Tongue (tissue), 2 donors: ENCODE data around the gene PRELP. TPM values are rescaled to one million over a fixed set of nuclear protein-coding genes. Genes with fewer than 3 reads are reported as not detected.
"Not testable (repeated sequence)": the region's sequence is repeated elsewhere in the genome, so short reads cannot be mapped to it uniquely, and the experiment has no call there.

Source experiments
- DNase-seq: peaks from one replicate; pipeline ENCODE4 v3.0.0-alpha.2; 2015
- total RNA-seq: library from RNA; depleted of rRNA; stranded (reverse); fragments of >200 nt; gene quantifications from one replicate; pipeline ENCODE4 v1.2.3, GENCODE V29; 2014

Gene PRELP
- 4.4 TPM for total RNA-seq

DNA sequence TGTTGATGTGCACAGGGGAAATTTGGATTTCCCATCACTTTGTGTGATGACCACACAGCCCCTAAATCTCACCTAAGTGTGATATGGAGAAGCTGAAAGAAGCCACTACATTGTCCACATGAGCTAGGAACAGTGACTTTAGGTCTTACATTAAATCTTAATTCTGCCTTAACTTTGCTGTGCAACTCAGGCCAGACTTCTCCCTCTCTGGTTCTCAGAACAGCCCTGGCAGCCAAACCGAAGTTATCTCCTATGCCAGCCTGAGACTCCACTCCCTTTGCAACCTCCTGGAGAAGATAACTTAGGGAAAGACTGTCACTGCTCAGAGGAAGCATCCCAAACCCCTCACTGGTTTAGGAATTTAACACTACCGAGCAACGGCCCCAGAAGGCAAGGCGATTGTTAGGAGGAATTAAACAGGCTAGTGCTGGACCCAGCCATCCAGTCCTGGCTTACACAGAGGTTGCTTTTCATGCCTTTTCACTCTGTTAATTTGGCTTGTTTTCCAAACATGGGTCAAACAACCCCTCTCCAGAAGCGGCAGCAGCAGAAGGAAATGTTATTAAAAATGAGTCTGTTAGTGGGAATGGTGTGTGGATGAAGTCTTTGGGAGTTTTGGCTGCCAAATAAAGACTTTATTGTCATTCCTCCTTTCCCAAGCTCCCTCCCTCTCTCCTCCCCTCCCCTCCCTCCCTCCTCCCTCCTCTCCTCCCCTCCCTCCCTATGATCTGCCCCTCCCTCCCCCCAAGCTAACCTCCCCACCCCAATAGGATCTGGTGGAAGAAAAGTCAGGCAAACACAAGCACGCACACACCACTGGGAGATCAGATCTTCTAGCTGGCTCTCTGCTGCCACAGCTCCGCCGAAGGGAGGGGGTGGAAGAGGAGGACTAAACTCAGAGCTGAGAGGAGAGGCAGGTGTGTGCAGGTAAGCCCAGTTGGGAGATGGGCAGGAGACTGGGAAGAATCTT, at the start of gene PRELP:
Gene PRELP (plus strand): TSS at position 795 of the 970 bp plus-strand sequence. CDS start 7,379 bp downstream, outside the sequence.
- DNase-seq: peak; percentile 73

DNA sequence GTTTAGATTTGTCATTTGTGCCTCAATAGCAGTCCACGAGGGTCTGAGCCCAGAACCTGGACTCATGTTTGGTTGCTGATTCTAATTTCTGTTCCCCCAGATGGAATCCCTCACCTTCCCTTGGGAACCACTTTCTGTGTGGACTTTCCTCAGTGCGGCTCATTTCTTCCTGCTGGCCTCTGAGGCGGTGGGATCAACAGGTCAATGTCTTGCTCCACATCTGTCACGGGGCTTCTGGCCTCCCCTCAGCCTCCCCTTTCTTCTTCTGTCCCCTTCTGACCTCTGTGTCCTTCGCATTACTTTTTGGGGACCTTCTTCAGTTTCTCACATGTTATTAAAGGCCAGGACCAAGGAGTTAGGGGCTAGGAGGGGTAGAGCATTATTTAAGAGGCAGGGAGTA, 49.2 kb upstream of the PRELP start:
- no peak for DNase-seq

DNA sequence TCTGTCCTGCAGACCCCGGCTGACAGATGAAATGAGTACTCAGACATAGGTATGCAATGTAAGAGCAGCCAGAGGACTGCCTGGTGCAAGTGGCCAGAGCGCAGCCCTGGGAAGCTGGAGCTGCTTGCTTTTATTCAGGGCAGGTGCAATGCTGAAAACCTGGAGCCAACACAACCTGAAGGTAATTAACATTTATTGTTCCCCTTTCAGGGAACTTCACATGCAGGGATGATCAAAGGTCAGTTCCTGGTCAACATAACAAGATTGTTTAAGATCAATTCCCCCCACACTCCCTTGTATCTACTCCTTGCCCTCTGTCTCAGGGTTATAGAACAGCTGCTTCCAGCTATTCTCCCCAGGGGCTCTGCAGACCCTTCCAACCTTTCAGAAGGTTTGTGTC, 48.7 kb upstream of the PRELP start:
- DNase-seq: no peak

DNA sequence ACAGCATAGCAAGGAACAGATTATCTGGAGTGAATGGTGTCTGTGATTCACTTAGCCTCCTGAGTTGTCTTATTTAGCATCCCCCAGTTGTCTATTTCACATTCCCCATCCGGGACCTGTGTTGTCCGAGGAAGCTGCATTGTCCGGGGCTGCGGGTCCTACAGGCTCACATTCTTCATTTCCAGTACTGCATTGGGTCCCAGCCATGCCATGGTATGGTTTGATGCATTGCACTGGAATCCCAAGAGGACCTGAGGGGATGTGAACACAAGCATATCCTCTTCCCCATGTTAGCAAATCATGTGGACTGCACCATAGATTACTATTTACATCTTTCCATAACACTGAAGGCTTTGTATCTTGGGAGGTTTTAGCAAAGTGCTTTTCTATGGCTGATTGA, 48.2 kb upstream of the PRELP start:
- DNase-seq: no peak

DNA sequence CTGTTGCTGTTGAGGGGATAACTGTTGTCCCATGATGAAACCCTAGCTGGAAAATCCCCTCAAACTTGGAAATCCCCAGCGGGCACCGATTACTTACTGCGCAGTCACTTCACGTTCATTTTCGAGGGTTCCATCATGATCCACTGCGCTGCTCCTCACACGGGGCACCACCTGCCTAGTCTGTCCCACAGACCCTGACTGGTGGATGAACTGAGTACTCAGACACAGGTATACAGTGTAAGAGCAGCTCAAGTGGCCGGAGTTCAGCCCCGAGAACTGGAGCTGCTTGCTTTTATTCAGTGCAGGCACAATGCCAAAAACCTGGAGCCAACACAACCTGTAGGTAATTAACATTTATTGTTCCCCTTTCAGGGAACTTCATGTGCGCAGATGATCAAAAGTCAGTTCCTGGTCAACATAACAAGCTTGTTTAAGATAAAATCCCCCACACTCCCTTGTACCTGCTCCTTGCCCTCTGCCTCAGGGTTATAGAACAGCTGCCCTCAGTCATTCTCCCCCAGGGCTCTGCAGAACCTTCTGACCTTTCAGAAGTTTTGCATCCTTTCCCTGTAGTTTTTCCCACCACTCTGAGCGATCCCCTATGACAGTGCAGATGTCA, 46.5 kb upstream of the PRELP start:
- no peak for DNase-seq

DNA sequence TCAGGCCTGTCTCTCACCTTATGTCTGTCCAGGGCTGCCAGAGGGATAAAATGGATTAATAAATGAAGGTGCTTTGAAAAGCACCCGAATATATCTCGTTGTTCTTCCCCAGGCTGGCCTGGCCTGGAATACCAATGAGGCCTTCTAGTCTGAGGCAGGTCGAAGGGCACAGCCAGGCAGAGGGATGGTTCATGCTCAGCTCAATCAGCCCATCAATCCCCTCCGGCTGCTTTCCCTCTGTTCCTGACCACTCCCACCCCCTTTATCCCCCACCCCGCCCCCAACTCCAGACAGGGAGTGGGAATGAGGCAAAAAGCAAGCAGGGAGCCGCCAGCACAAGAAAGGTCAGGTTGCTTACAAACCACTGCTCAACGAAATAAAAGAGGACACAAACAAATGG, 40.0 kb upstream of the PRELP start:
- no peak for DNase-seq

DNA sequence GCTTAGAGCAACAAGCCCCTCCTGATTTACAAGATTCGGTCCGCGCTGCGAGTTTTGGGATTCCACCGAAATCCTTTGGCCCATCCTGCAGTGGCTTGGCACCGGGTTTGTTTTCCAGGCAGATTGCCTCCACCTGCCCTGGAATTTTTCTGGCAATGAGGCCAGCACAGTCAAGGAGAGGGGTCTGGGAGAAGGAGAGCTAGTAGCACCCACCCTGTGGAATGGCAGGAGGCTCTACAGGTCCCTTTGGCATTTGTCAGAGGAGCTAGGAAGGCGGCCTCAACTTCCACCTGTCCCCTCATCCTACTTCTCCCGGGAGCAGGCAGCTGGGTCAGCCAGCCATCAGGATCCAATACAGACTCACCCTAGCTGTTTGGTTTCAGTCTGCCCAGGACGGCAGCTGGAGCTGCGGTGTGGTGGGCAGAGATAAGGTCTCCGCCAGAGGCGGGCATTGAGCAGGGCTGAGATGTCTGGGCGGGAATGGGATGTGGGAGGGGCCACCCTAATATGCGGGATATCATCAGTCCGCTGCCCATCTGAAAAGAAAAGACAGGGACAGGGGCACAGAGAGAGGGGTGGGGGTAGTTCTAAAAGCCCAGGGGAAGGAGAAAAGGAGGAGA, 37.8 kb upstream of the PRELP start:
- DNase-seq: no peak

DNA sequence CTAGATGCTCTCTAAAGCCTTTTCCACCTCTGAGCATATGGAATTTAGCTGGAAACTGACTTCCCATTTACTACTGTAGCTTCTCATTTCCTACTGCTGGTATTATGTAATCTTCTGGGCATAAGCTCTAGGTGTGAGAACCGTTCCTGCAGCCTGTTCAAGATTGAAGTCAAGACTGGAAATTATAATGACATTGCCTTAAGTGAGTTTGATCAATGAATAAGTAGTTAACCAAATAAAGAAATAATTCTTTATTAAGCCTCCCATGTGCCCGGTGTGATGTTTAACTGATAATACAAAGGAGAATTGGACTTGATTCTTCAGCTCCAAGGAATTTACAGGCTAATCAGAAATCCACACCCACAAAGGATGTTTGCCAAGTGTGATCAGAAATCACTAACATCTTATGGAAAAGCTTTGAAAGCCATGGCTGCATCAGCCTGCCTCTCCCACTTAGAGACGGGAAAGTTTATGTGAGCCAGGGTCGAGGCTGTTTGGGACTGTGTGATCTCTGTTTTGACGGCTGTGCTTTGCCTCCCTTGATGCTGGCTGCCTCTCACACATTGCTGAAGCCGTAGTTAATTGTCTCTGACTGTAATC, 36.4 kb upstream of the PRELP start:
- DNase-seq: no peak

DNA sequence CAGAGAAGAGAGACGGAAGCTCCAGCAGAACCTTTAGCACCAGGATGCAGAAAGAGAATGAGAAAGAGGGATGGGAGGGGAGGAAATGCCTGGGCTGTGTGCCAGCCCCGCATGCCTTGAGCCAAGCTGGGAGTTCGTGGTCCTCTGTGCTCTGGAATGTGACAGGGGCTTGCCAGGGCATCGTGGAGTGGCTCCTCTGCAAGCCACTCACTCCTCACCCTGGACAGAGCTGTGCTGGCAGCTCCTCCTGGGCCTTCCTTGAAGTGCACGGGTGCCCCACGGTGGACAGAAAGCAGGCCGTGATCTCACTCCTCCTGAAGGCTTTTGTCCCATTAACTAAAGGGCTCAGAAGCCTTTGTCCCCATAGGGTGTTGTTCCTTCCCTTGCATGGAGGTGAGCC, 34.8 kb upstream of the PRELP start:
- peak; percentile 77 for DNase-seq

DNA sequence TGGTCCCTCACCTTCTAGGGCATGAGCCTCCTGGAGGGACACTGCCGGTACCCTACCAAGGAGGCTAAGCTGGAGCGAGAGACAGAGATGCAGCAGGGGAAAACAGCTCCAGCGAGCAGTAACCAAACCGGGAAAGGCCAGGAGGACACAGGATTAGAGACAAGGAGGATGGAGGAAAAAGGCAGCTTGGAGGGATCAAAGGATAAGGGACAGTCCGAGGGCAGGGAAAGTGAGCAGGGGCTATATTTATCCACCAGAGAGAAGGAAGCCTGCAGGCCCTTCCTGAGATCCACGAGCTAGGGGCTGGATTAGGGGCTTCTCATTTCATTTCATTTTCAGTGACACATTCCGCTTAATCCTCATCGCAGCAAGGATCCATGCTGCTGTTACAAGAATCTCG, 33.8 kb upstream of the PRELP start:
- no peak for DNase-seq

DNA sequence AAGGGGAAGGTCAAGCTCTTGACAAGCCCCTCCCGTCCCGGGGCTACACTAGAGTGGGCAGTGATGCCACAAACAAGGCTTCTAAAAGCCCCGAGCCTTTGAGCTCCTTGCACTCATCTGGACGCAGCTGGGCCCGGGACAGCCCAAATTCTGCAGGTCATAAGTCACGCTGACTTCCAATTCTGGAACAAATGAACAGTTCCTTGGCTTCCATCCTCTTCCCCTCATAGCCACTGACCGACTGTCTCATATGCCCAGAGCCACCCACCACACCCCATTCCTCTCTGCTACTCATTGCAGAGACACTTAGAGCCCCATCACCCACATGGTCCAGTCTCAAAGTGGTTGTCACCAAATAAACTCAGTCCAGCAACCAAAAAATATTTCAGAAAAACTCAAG, 32.8 kb upstream of the PRELP start:
- no peak for DNase-seq

DNA sequence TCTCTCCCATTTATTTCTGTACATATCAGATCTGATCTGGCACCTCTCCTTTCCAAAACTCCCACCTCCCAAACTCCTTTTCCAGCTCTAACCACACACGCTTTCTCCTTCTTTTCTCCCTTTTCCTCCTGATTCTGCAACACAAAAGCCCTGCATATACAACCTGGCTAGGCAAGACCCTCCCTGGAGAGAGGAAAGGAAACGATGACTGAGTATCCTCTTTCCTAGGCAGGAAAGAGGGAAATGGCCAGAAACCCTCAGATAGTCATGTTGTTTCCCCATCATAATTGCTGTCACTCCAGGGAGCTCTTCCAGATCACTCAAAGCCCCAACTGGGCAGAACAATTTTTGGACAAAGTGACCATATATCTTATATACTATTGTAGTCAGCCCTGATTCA, 32.3 kb upstream of the PRELP start:
- DNase-seq: no peak

DNA sequence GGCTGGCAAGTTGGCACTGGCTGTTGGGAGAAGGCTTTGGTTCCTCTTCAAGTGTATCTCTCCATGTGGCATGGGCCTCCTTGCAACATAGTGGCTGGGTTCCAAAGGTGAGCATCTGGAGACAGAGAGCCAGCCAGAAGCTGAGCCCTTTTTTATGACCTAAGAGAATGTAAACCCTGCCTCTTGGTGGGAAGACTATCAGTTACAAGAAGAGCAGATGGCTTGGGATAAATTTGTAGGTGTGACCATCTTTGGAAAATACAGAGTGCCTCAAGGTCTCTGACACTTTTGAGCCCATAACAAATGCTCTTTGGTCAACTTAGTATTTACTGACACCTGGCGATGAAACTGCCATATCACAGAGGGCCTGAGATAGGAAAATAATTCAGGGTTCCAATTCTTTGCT, 31.4 kb upstream of the PRELP start:
- no peak for DNase-seq

DNA sequence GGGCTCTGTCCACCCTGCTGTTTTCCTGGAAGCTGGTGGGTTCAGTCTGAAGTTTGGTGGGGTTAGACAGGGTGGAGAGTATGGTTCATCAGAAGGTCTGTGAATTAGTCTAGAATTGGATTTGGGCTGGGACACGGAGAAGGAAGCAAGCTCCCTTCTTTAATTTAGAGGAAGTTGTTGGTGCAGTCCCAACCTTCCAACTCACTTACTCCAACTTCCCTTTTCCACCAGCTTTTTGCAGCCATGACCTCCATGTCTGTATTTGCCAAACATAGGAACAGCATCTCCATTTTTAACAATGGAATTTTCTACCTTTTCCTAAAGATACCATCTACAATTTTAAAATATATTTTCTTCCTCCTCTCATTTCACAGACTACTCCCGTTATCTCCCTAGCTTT, 28.5 kb upstream of the PRELP start:
- DNase-seq: no peak

DNA sequence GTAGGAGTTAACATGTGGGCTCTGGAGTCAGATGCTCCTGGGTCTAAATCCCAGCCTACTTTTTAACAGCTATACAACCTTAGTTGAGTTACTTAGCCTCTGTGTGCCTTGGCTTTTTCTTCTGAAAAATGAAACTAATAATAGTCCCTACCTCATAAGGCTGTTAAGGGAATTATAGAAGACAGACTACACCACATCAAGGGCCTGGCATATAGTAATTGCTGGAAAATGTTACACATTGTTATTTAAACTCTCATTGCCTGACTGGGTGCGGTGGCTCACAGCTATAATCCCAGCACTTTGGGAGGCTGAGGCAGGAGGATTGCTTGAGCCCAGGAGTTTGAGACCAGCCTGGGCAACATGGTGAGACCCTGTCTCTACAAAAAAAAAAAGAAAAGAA, 28.0 kb upstream of the PRELP start:
- DNase-seq: not testable (repeated sequence)

DNA sequence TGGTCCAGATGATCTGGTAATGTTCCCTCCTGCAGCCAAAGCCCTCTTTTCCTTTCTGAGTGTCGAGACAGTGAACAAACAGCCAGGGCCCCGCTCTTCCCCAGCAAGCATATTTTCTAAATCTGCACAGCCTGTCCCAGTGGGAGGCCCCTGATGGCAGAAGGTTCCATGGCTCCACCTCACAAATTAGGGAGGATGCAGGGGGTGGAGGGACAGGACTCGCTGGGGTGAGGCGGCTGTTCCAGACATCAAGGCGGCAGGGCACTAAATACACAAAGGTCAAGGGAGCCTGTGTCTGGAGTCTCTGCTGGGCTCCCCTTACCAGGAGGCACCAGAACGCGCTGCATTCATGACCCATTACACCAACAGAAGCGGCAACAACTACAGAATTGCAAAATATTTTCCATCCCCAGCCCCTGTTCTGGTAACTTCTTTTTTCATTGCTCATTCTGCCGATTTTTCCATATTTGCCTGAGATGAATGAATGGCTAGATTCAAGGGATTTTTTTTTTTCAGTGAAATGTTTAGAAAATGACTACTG, 27.0 kb upstream of the PRELP start:
- DNase-seq: no peak

DNA sequence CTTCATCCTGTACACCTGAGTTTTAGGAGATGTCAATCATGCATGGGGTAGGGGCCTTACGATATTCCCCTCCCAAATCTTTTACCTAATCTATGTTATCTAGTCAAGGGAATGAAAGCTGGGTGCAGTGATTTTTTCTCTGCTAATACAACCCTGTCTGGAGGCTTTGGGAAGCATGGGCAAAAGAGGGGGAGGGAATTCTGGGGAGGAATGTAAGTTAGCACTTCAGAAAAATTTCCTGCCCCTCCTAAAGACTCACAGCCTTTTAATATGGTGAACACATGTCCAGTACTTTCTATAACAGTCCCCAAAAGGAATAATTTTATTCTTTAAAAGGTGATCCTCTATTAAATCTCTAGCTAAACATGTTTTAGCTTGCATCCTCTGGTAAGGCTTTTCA, 25.6 kb upstream of the PRELP start:
- no peak for DNase-seq

DNA sequence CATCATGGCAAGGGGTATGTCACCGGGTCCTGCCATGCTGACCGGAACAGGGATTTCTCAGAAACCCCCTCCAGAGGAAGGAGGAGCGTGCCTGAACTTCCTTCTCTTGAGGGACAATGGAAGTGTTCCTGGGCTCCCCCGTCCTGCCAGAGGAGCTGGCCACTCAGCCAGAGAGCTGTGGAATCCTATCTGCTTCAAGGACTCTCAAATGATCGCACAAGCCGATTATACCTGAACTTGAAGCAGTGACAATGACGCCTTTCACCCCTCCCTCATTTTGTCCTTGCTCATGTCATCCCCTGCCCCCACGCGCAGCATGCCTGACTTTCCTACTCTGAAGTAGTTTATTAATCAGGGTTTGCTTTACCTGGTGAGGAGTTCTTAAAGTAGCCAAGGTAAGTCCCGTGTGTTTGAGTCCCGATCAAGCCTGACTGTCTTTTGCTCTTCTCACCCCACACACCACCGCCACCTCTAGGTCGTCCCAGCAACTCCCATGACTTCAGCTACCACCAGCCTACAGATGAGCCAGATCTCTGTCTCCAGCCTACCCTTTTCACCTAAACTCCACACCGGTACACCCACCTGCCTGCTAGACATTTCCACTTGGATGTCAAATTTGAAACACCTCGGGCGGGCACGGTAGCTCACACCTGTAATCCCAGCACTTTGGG, 25.0 kb upstream of the PRELP start:
- DNase-seq: no peak

DNA sequence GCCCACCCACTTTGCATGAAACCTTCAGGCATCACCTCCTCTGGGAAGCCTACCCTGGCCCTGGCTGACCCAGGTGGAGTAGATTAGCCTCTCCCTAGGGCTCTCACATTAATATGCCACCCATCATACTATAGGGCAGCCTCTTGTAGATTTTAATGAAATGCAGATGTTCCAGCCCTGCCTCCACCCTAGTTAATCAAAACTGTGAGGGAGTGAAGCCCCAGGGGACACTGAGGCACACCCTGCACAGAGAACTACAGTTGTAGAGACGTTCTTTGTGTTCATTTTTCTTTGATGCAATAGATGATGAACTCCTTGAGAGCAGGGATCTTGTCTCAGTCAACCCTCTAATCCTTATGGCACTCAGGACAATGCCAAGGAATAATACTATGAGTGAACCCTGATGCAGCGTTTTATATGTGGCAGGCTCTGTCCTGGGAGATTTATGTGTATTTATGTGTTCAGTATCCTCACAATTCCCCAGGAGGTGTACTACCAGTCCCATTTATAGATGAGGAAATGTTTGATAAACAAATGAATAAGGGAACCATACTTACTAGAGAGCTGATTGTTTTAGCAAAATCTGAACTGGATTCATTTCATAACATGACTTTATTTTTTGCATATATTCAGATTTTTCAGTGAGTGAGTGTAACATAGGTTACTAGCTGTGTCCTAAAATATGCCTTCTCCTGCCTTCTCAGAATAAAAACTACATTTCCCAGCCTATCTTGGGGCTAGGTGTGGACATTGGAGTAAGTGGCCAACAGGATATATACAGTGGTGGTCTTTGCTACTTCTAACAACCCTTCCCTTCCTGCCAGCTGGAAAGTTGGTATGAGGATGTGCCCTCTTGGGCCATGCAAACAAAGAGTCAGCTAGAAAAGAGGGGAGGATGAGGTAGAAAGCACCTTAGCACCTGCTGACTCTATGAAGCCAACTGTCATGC, 23.5 kb upstream of the PRELP start:
- no peak for DNase-seq

DNA sequence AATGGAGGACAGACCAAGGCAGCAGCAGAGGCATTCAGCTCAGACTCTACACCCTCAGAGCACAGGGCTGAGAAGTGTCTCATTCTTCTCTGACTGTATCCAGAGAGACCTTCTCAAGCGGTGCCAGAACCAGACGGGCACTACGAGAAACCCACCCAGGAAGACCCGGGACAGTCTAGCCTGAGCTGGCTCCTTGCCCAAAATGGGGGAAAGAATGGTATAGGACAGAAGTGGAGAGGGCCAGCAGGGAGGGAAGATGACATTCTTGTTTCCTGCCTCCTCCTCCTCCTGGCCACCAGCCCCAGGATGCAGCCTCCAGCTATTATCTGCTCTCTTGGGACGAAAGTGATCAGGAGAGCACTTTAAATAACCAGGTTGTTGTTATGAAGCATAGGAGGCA, 22.6 kb upstream of the PRELP start:
- DNase-seq: no peak

DNA sequence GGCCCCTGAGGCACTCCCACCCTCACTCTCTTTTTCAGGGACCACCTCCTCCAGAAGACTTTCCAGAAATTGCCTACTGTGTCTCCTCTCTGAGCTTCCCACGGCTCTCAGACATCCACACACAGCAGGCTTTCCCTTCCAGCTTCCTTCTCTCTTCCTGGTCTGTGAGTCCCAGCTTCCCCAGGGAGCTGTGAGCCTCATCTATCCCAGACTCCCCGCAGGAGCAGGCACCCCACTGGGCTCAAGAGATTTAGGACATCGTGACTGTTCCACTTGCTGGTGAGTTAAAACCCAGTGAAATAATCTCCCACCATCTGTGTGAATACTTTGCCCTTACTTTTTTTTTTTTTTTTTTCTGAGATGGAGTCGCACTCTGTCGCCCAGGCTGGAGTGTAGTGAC, 22.0 kb upstream of the PRELP start:
- DNase-seq: no peak
